HG03103 (cell line): ENCODE data around the gene LMOD1.
"Not testable (repeated sequence)": the region's sequence is repeated elsewhere in the genome, so short reads cannot be mapped to it uniquely, and the experiment has no call there.

ENCODE experiments used
- ATAC-seq: cut with Tn5 transposase; IDR thresholded peaks from one replicate; pipeline ENCODE4 v1.9.1; 2021; ENCODE audit warnings: low read depth; ENCODE audit not compliant: unreplicated experiment

Gene LMOD1

GRCh38 chr1:201880928-201881571, 65.3 kb downstream of the LMOD1 start:
- ATAC-seq = no peak

DNA sequence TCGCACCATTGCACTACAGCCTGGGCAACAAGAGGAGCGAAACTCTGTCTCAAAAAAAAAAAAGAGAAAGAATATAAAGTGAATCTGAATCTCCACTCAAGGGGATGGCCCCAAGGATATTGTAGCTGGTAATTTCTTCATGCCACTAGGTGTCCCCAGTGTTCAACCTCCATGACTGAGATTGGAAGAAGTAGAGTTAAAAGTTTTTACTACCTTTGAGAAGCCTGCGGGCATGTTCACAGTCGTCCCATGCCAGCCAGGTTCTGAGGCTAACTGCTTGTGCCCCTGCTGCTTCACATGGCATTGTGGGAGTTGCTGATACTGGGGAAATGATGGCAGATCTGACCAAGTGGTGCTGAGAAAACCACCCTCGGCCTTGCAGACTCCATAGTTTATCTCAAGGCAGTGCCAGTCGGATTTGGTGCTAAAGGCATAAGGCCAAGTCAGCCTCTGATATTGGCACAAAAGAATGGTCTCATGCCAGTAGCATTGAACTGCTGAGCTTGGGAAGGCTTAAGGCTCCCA, 68.4 kb downstream of the LMOD1 start:
- ATAC-seq = no peak

DNA sequence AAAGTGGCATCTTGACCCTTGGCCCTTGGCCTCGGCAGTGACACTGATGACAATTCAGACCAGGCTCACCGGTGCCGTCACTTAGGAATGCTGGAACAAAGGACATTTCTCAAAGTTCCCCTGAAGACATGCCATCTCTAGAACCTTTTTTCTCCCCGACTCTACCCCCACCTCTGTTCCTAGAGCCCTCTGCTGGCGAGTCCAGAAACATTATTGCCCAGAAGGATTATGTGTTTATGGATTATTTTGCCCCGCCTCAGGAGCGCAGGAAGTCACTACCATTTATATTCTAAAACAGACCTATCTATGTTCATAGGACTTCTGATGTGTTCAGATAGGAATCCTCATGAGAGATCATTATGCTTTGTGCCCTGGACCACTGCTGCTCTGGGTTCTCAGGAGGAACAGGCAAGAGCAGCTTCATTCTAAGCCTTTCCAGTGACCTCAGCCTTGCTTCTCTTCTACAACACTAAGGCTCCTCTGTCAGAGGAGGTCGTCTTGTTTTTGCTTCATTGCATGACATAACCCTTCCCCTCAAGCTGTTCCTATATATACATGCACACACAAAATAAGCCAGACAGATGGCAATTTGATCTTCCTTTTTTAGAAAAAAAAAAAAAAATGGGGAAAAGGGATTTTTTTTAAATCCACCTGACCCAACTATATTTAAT, 70.1 kb downstream of the LMOD1 start:
- ATAC-seq = no peak

GRCh38 chr1:201874672-201875071, 71.7 kb downstream of the LMOD1 start:
- ATAC-seq = no peak

GRCh38 chr1:201870397-201870796, 76.0 kb downstream of the LMOD1 start:
- no peak for ATAC-seq

DNA sequence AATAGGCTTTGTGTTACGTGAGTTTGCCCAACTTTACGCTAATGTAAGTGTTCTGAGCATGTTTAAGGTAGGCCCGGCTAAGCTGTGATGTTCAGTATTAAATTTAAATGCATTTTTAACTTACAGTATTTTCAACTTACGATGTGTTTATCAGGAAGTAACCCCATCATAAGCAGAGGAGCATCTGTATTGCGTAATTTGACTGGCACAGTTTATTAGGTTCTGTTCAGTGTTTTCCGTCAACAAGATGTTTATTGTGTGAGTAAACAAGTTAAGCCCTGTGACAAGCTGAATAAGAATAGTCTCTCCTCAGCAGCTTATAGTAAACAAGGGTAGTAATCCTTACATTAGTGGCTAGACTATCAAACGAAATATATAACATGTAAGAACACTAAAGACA, 84.9 kb downstream of the LMOD1 start:
- no peak for ATAC-seq

GRCh38 chr1:201859424-201859823, 86.9 kb downstream of the LMOD1 start:
- ATAC-seq = no peak

GRCh38 chr1:201856722-201857121, 89.6 kb downstream of the LMOD1 start:
- not testable (repeated sequence) for ATAC-seq

DNA sequence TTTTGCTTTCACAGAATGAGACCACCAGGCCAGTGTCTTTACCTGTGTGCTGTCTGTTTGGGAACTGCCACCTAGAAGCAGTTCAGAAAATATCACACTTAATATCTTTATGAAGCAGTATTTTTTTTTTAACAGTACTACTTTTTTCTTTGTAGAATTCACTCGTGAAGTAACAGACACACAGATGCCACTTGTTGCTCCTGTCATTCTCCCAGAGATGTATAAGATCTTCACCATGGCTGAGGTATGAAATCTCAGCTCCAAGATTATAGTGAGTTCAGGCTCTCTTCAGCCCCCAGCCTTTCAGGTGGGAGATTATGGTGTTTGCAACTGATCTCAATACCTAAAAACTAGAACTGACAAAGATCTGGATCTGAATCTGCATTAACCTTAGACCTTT, 94.4 kb downstream of the LMOD1 start:
- ATAC-seq = no peak

DNA sequence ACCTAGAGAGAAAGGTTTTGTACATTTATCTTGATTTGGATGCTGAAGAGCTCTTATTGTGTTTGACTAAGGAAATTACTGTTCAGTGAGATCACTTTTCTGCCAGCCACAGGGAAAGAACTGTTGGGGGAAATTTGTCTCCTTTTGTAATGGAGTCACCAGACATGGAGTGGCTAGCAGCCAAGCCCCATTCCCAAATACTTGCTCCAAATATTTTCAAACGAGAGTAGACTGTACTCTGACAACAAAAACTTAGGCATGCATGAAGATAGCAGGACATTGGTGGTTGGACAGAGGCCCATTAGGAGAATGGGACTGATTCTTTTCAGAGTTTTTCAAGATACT, 96.3 kb downstream of the LMOD1 start:
- no peak for ATAC-seq

DNA sequence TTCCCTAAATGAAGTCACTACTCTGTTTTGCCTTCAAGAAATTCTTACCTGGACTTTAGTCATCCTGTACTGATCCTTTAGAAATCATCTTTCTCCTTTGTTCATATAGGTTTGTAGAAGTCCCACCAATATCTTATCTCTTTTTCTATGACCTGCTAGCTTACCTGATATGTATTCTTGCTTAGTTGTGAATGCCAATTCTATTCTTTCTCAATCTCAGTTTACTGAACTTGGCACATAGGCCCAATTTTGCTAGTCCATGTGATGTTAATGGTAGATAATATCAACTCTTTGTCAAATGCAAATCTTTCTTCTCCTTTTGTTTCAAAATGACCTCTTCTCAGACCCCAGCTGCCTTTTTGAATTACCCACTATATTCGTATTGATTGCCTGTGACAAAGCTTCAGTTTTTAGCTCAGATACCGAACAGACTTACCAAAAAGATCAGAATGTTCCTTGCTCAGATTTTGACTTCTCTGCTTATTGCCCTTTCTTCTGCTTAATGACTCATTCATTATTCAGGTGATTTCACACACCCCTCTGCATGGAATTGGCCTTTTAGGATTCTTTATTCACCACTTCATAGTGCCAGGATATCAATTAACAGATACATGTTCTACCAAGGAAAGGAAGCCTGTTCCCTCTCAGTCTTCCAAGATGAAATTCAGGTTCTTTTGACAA, 96.8 kb downstream of the LMOD1 start:
- no peak for ATAC-seq

DNA sequence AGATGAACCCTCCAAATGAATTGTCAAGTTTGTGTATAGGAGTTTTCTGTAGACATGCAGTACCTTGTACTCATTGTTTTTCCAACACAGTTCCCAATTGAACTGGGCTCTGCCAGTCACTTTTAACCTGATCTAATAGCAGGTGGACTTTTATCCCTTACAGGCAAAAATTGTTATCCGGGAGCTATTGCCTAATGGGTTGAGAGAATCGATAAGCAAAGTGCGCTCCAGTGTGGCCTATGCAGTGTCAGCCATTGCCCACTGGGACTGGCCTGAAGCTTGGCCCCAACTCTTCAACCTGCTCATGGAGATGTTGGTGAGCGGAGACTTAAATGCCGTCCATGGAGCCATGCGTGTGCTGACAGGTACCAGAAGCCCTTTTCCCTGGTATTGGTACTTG, 98.1 kb downstream of the LMOD1 start:
- ATAC-seq = no peak

- no peak for ATAC-seq
Measured at GRCh38 chr1:201847150-201847549, 99.2 kb downstream of the LMOD1 start.
